OCI-LY1 (cell line): ENCODE results near the gene CTCFL.

Source experiments
- EZH2 ChIP-seq: fragments of 200-600 bp; sonication (generic), shearing (Covaris generic); IDR thresholded peaks from 2 replicates; pipeline ENCODE4 v1.8.0; 2017; ENCODE audit warnings: borderline replicate concordance, mixed run types, mild to moderate bottlenecking, antibody characterized with exemption, low read length, moderate library complexity, mixed read lengths
- TF ChIP-seq, protein P1 (sequence below): fragments of 200-600 bp; sonication (generic), shearing (Covaris generic); IDR thresholded peaks from 2 replicates; pipeline ENCODE4 v1.5.1; 2017; ENCODE audit warnings: mild to moderate bottlenecking, antibody characterized with exemption, low read length, moderate library complexity, mixed read lengths

- TF ChIP-seq, protein P1, sequence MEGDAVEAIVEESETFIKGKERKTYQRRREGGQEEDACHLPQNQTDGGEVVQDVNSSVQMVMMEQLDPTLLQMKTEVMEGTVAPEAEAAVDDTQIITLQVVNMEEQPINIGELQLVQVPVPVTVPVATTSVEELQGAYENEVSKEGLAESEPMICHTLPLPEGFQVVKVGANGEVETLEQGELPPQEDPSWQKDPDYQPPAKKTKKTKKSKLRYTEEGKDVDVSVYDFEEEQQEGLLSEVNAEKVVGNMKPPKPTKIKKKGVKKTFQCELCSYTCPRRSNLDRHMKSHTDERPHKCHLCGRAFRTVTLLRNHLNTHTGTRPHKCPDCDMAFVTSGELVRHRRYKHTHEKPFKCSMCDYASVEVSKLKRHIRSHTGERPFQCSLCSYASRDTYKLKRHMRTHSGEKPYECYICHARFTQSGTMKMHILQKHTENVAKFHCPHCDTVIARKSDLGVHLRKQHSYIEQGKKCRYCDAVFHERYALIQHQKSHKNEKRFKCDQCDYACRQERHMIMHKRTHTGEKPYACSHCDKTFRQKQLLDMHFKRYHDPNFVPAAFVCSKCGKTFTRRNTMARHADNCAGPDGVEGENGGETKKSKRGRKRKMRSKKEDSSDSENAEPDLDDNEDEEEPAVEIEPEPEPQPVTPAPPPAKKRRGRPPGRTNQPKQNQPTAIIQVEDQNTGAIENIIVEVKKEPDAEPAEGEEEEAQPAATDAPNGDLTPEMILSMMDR, result no peak
- no peak for TF ChIP-seq EZH2
Measured at GRCh38 chr20:57512432-57512831, 12.5 kb downstream of the CTCFL start.
